ENCODE results near the gene SLC66A3.

SLC66A3 gene

GRCh38 chr2:11155381-11156035 is at the start of gene SLC66A3:
SLC66A3 (plus strand) TSS chr2:11155467; CDS start chr2:11155547, 80 bp downstream.
- no peak for FAIRE-seq
- peak; percentile 83 for DNase-seq (ENCODE audit: insufficient read length, low spot score)

DNA sequence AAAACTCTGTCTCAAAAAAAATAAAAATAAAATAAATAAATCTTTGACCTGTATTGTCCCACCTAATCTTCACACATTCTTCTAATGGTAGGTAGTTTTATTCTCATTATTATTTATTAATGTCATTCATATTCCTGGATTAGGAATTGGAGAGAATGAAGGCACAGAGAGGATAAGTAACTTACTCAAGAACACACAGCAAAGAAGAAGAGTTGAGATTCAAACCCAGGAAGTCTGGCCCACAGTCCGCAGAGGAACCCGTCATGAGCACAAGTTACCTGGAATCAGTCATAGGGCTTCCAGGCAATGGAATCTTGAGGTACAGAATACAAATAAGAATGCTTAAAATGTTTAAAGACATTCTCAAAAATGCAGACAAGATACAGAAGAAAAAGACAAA is 46.3 kb upstream of the SLC66A3 start:
- FAIRE-seq (no peak), DNase-seq (ENCODE audit: insufficient read length, low spot score) (no peak)

- DNase-seq (ENCODE audit: insufficient read length, low spot score) (no peak), FAIRE-seq (no peak)
Observed at GRCh38 chr2:11112870-11113428, 42.3 kb upstream of the SLC66A3 start.

GRCh38 chr2:11117776-11118175 is 37.5 kb upstream of the SLC66A3 start:
- FAIRE-seq (no peak), DNase-seq (ENCODE audit: insufficient read length, low spot score) (no peak)

GRCh38 chr2:11118761-11119160 is 36.5 kb upstream of the SLC66A3 start:
- DNase-seq (ENCODE audit: insufficient read length, low spot score) (no peak), FAIRE-seq (no peak)

DNA sequence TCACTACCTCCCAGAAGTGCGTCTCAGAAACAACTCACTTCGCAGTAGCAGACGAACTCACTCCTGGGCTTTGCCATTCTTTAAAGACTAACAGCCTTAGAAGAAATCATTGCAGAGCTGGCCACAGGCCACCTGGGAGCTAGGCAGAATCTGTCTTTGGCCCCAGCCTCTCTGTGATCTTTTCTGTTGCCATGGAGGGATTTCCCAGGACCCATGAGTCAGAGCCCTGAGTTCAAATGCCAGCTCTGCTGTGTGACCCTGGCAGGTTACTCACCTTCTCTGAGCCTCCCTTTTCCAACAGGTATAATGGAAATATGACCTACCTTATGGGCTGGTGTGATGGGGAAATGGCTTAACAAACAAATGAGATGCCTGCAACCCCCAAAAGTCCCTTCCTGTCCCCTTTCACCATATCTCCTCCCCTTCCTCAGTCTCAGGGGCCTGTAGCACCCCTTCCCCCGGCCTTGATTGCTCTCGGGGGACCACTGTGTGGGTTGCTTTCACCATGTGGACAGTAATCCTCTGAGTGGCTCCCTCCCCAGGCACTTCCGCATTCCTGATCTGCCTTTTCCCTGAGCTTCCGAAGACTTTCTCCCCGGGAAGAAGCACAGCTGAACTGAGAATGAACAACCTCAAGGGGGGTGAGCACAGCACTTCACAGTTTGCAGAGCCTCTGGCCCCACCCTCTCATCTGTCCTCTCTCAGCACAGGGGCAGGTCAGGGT is 34.0 kb upstream of the SLC66A3 start:
- no peak for FAIRE-seq

GRCh38 chr2:11121823-11122155 is 33.5 kb upstream of the SLC66A3 start:
- FAIRE-seq: no peak
- no peak for DNase-seq (ENCODE audit: insufficient read length, low spot score)

More for the DNA sequence above, 34.0 kb upstream of the SLC66A3 start:
- DNase-seq (ENCODE audit: insufficient read length, low spot score): no peak

- FAIRE-seq (no peak), DNase-seq (ENCODE audit: insufficient read length, low spot score) (no peak)
Observed at GRCh38 chr2:11122380-11122779, 32.9 kb upstream of the SLC66A3 start.

DNA sequence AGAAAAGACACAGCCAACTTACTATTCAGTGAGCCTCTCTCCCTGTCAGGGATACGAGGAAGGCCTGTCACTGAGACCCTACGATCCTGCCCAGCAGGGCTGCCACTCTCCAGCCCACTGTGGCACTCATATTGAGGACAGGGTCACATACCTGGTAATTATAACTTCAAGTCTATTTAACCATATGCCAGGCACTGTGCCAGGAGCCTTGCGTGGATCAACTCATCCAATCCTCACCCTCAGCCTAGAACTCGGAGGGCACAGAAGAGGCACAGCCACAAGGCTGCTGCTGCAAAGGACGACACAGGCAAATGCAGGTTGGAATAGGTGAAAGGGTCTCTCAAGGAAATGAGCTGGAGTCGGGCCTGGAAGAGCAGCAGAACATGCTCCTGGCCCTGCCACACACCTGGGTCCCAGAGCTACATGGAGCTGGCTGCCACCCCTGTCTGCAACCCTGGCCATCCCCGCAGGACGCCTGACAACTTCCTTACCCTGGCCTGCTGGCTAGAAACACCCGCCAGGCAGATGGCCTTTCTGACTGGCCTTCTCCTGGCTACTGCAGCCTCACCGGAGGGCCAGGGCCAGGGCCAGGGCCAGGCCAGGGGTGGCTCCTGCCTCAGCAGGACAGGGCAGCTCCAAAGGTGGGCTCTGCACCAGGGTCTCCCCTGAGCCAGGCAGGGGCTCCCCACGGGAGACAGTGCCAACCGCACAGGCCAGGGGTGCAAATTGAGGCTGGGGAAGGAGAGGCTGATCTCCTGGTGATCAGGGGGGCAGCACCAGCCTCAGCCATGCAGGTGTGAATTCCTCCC is 32.1 kb upstream of the SLC66A3 start:
- FAIRE-seq (no peak), DNase-seq (ENCODE audit: insufficient read length, low spot score) (no peak)

GRCh38 chr2:11123856-11124759 is 31.2 kb upstream of the SLC66A3 start:
- DNase-seq (ENCODE audit: insufficient read length, low spot score): peak; percentile 69
- no peak for FAIRE-seq

GRCh38 chr2:11124760-11125068 is 30.6 kb upstream of the SLC66A3 start:
- DNase-seq (ENCODE audit: insufficient read length, low spot score): no peak
- FAIRE-seq: no peak

DNA sequence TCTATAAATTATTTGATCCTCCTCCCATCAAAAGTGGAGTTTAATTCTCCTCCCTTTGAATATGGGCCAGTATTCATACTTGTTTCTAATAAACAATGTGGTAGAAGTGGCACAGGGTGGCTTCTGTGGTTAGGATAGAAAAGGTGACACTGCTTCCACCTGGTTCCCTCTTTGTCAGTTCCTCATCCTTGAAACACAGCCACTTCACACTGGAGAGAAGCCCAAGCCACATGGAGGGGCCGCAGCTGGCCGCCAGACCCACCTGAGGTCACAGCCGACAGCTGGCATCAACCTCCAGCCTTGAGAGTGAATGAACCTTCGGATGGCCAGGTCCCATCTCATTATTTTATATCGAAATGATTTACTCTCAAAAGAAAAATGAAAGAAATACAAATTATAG is 27.5 kb upstream of the SLC66A3 start:
- DNase-seq (ENCODE audit: insufficient read length, low spot score) (no peak), FAIRE-seq (no peak)

- FAIRE-seq (no peak), DNase-seq (ENCODE audit: insufficient read length, low spot score) (peak; percentile 24)
Observed at GRCh38 chr2:11128243-11128951, 26.9 kb upstream of the SLC66A3 start.

DNA sequence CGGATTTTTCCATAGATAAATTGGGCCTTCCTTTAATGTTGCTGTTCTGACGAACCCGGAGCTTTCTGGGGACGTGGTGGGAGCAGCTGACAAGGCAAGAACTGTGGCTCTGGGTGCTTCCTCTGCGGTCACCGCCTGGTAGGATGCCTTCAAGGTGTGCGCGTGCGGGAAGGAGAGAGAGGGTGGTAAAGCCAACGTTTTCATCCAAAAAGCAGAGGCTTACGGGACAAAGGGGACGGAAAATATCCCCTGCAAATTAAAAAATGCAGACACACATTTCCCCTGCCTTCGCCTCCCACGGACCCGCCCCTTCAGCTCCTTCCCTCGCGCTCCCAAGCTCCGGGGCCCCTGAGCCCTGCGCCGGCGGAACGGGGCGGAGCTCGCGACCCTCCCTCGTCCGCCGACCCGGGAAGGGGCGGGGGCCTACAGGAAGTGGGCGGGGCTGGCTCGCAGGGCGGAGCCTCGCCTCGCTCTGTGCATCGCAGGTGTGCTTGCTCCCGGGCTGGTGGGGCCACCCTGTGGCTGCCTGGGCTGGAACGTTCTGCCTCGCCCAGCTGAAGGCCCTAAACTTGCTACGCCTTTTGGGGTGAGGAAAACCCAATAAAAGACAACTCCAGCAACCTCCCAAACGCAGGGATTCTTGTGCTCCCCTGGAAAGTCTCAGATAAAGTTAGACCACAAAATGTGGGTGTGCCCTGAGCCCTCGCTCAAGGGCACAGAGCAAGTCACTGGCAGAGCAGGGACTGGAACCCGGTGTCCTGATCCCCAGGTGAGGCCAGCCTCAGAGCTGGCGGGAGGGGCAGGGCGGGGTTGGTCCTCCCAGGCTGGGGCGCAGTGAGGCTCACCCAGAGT is 25.4 kb upstream of the SLC66A3 start:
- FAIRE-seq: no peak
- peak; percentile 54 for DNase-seq (ENCODE audit: insufficient read length, low spot score)

GRCh38 chr2:11131166-11131920 is 23.9 kb upstream of the SLC66A3 start:
- DNase-seq (ENCODE audit: insufficient read length, low spot score): no peak
- FAIRE-seq: no peak

DNA sequence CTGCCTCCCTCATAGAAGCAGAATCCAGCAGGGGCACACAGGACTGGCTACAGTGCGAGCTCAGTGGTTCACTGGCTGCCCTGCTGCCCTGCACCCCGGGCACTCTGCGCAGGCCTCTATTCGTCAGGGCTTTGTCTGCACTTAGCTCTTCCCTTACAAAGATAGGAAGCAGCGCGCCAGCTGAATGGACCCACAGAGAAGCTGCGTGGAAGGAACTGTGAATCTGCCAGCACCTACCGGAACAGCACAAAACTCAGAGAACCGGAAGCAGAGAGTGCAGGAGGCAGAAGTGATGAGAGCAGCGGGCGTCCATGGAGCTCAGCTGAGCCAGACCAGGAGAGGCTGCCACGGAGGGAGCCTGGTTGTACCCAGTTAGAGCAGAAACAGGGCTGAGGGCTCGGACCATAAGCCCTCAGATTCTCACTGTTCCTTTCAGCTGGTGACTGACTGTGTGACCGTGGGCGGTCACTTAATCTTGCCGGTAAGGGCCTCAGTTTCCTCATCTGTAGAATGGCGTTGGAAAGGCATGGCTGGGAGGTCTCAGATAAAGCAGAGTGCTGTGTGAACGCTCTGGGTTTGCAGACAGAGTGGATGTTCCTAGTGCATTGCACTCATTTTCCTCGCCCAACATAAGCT is 23.1 kb upstream of the SLC66A3 start:
- DNase-seq (ENCODE audit: insufficient read length, low spot score): no peak
- FAIRE-seq: no peak

DNA sequence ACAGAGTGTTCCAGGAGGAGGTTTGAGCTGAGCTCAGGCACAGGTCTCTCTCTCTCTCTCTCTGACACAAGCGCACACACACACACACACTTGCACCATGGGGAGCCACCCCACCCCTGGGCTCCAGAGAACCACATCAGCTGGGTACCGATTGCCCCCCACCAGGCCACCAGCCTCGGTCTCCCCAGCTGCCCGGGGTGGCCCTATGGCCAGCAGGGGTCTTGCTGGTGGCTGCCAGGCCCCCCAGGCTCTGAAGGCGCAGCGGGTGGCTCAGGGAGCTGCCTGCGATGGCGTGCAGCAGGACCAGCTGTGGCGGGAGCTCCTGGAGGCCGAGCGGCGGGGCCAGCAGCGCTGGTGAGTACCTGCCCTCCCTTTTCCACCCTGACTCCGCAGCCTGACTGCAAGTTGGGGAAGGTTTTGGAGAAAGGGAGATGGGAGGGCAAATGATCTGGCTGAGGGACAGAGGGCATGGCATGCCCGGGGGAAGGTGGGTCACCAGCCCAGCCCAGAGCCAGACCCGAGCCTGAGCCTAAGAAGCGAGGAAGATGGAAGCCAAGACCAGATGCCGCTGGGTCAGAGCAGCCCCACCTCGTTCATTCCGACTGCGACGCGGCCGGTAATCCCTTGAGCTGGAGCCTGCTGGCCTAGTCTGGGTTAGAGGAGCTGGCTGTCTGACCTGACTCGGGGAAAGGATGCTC is 21.9 kb upstream of the SLC66A3 start:
- FAIRE-seq (no peak), DNase-seq (ENCODE audit: insufficient read length, low spot score) (no peak)
